LNCAP (cell line): ENCODE data around the gene CAPN9.

Experiments
- TF ChIP-seq, protein P1 (sequence below): fragments of 450-650 bp; IDR thresholded peaks from 2 replicates; pipeline ENCODE4 v1.5.1; 2017; ENCODE audit warnings: mild to moderate bottlenecking

Gene CAPN9

DNA sequence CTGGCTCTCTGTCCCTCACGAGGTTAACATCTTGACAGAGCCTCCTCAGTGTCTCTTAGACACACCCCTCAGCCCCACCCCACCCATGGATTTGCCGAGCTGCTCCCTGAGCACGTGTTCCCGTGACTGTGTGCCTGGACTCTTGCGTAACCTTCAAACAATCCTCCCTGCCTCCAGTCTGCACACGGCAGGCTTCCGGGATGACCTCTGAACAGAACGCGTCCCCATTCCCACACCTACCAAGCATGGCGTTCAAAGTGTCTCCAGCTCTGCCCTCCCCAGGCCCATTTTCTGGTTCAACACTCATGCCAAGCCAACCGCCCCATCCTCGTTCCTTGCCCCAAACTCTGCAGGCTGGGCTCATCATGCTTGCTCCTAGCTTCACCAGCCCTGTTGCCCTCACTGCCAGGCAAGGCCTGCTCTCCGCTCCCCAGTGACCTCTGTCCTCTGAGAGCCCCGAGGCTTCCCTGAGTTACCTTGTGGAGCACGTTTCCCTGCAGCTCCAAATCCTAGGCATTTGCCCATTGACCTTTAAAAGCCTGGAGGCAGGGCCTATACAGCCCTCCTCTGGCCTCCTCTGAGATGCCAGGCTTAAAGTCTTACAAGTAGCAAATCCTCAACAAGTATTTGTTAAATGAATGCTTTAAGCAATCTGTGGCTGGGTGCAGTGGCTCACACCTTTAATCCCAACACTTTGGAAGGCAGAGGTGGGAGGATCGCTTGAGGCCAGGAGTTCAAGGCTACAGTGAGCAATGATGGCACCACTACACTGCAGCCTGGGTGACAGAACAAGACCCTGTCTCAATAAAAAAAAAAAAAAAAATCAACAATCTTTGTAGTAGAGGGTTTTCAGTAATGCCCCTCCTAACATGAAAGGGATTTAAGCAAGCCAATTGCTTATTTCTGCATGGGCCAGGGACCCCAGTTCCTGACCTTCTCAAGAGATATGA, 38.3 kb upstream of the CAPN9 start:
- TF ChIP-seq, protein P1, sequence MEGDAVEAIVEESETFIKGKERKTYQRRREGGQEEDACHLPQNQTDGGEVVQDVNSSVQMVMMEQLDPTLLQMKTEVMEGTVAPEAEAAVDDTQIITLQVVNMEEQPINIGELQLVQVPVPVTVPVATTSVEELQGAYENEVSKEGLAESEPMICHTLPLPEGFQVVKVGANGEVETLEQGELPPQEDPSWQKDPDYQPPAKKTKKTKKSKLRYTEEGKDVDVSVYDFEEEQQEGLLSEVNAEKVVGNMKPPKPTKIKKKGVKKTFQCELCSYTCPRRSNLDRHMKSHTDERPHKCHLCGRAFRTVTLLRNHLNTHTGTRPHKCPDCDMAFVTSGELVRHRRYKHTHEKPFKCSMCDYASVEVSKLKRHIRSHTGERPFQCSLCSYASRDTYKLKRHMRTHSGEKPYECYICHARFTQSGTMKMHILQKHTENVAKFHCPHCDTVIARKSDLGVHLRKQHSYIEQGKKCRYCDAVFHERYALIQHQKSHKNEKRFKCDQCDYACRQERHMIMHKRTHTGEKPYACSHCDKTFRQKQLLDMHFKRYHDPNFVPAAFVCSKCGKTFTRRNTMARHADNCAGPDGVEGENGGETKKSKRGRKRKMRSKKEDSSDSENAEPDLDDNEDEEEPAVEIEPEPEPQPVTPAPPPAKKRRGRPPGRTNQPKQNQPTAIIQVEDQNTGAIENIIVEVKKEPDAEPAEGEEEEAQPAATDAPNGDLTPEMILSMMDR = no peak

DNA sequence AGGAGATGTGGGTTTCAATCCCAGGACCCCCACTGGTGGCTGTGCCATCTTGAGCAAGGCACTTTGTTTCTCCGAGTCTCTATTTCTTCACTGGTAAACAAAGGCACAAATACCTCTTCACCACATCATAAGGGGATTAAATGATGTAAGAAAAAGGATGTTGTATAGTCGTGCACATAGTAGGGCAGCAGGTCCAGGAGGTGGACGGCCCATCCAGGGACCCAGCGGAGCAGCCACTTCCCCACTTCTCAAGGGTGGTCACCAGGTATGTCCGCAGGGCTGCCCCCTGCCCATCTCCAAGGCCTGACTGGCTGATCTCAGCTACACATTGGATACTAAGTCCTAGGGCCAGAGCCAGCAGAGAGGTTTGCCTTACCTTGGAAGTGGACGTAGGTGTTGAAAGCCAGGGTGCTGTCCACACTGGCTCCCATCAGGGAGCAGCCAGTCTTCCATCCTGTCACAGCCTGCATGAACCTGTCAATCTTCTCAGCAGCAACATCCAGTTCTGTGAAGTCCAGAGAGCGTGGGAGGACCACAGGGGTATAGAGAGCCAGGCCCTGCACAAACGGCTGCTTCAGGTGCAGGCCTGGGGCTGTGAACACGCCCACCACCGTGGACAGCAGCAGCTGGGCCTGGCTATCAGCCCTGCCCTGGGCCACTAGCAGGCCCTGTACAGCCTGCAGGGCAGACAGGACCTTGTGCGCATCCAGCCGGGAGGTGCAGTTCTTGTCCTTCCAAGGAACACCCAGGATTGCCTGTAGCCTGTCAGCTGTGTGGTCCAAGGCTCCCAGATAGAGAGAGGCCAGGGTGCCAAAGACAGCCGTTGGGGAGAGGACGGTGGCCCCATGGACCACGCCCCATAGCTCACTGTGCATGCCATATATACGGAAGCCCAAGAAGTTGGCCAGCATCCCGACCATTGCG, 37.3 kb upstream of the CAPN9 start:
- TF ChIP-seq, protein P1 = no peak

GRCh38 chr1:230710543-230710904, 36.7 kb upstream of the CAPN9 start:
- TF ChIP-seq, protein P1 = no peak

DNA sequence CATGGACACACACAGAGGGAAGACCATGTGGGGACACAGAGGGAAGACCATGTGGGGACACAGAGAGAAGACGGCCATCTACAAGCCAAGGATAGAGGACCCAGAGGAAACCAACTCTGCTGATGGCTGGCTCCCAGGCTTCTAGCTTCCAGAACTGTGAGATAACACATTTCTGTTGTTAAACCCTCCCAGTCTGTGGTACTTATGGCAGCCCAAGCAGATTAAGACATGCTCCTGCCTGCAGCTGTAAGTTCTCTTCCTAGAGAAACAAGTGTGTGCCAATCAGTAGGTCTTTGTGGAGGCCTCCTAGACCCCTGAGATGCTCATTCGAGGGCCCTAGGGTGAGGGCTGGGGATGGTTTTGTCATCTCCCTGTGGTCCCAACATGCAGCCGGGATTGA, 35.9 kb upstream of the CAPN9 start:
- TF ChIP-seq, protein P1 = no peak

DNA sequence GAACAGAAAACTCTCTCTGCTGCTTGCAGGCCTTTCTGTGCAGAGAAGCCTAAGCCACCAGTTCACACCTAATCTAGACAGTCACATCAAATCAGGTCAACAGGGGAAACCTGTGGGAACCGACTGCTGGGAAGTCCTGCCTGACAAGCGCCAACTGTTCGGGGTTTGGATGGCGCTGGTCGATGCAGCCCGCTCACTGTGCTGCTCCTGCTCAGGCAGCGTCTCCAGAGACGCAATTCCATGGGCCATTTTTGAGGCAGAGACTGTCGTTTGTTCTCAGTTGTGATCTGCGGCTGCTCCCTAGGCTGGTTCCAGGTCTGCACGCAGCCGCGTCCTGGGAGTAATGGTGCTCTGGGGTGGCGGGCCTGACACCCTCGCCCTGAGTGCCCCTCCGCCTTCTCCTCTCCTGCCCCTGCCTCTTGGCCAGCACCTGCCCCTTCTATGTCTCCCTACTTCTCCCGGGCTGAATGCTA, 34.7 kb upstream of the CAPN9 start:
- TF ChIP-seq, protein P1 = no peak

DNA sequence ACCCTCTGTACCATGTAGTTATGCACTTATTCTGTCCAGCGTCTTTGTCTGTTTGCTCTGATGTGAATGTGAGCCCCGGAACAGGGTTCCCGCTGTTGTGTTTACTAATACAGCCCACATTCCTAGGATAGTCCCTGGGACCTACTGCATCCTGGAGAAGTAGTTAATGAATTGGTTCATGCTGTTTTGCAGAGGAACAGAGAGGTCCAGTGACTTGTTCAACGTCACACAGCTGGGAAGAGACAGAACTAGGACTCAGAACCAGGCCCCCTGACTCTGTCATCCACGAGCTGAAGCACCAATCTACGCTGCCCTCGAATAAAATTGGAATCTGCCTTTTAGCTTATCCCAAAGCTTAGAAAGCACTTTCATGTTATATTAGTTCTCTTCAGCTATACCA, 34.0 kb upstream of the CAPN9 start:
- TF ChIP-seq, protein P1 = no peak

DNA sequence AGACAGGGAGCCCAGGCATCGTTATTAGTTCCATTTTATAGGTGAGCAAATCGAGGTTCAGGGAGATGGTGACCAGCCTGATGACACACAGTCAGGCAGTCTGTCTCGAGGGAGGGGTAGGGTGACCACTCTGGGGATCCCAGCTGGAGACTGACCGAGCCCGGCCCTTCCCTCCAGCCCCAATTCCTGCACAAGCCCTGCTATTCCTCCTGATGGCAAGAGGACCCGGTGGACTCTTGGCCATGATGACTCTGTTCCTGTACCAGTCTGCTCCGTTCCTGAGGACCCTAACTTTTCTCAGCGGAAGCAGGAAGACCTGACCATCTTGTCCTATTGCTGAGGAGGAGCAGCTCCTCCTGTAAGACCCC, 33.7 kb upstream of the CAPN9 start:
- TF ChIP-seq, protein P1 = no peak
